BE2C (cell line): Measurements from ENCODE around the gene MTRFR.
"Not testable (repeated sequence)": the region's sequence is repeated elsewhere in the genome, so short reads cannot be mapped to it uniquely, and the experiment has no call there.

Experiments used
- DNase-seq: peaks from one replicate; pipeline ENCODE4 v3.0.0-alpha.2; 2020
- H3K27me3 ChIP-seq: fragments of 250-450 bp; sonication (Bioruptor Pico); 2 replicates; pipeline ENCODE4 v1.5.1; 2020; ENCODE audit warnings: mild to moderate bottlenecking
- H3K36me3 ChIP-seq: fragments of 250-450 bp; sonication (Bioruptor Pico); 2 replicates; pipeline ENCODE4 v1.5.1; 2020; ENCODE audit warnings: mild to moderate bottlenecking
- H3K4me1 ChIP-seq: fragments of 250-450 bp; sonication (Bioruptor Pico); 2 replicates; pipeline ENCODE4 v1.5.1; 2020
- H3K4me3 ChIP-seq: 2 replicates; pipeline ENCODE4 v1.5.1; 2011; ENCODE audit warnings: low read depth, low read length
- H3K9me3 ChIP-seq: fragments of 250-450 bp; sonication (Bioruptor Pico); 2 replicates; pipeline ENCODE4 v1.5.1; 2020
- CTCF ChIP-seq: IDR thresholded peaks from 2 replicates; pipeline ENCODE4 v1.5.1; 2012; ENCODE audit warnings: mild to moderate bottlenecking, low read depth, low read length

Gene MTRFR

GRCh38 chr12:123237646-123238329 lies 4.6 kb downstream of the MTRFR start:
- peak; percentile 84 for TF ChIP-seq CTCF
- H3K4me3 ChIP-seq, result no peak overlapping the region
- DNase-seq, result peak; percentile 76

GRCh38 chr12:123238330-123238682 lies 5.1 kb downstream of the MTRFR start:
- Histone ChIP-seq H3K36me3 (peaks cover 31% of the 10 kb centered on the region), H3K4me1 (no peaks in the 10 kb centered on the region)

More at GRCh38 chr12:123237646-123238329, 4.6 kb downstream of the MTRFR start:
- Histone ChIP-seq H3K27me3 (no peaks in the 10 kb centered on the region), H3K9me3 (no peaks in the 10 kb centered on the region), H3K36me3 (peaks cover 31% of the 10 kb centered on the region), H3K4me1 (no peaks in the 10 kb centered on the region)

GRCh38 chr12:123238961-123239360 lies 5.7 kb downstream of the MTRFR start:
- no peak for TF ChIP-seq CTCF
- Histone ChIP-seq H3K27me3 (no peaks in the 10 kb centered on the region), H3K36me3 (peaks cover 33% of the 10 kb centered on the region), H3K9me3 (no peaks in the 10 kb centered on the region), H3K4me3 (no peak overlapping the region), H3K4me1 (no peaks in the 10 kb centered on the region)
- DNase-seq, result no peak

More at GRCh38 chr12:123238330-123238682, 5.1 kb downstream of the MTRFR start:
- no peak for TF ChIP-seq CTCF
- H3K27me3 ChIP-seq, result no peaks in the 10 kb centered on the region
- H3K9me3 ChIP-seq, result no peaks in the 10 kb centered on the region
- no peak for DNase-seq
- no peak overlapping the region for H3K4me3 ChIP-seq

GRCh38 chr12:123242116-123242904 lies 9.1 kb downstream of the MTRFR start:
- Histone ChIP-seq H3K36me3 (peaks cover 28% of the 10 kb centered on the region), H3K4me3 (no peak overlapping the region), H3K9me3 (no peaks in the 10 kb centered on the region), H3K4me1 (no peaks in the 10 kb centered on the region), H3K27me3 (no peaks in the 10 kb centered on the region)
- TF ChIP-seq CTCF, result no peak
- DNase-seq, result no peak

- Histone ChIP-seq H3K4me1 (no peaks in the 10 kb centered on the region), H3K36me3 (peaks cover 32% of the 10 kb centered on the region), H3K9me3 (no peaks in the 10 kb centered on the region), H3K4me3 (no peak overlapping the region), H3K27me3 (no peaks in the 10 kb centered on the region)
- no peak for TF ChIP-seq CTCF
- DNase-seq, result no peak
Measured at GRCh38 chr12:123243671-123244262, 10.5 kb downstream of the MTRFR start.

GRCh38 chr12:123245678-123246077 lies 12.4 kb downstream of the MTRFR start:
- no peak for DNase-seq
- no peak for TF ChIP-seq CTCF
- no peak overlapping the region for H3K4me3 ChIP-seq
- H3K36me3 ChIP-seq, result peaks cover 31% of the 10 kb centered on the region
- H3K27me3 ChIP-seq, result no peaks in the 10 kb centered on the region
- H3K4me1 ChIP-seq, result no peaks in the 10 kb centered on the region
- H3K9me3 ChIP-seq, result no peaks in the 10 kb centered on the region; the same call in 1 of the 2 replicates

- not testable (repeated sequence) for DNase-seq, H3K9me3 ChIP-seq, H3K27me3 ChIP-seq, H3K4me1 ChIP-seq, H3K4me3 ChIP-seq
- peaks cover 39% of the 10 kb centered on the region for H3K36me3 ChIP-seq
Measured at GRCh38 chr12:123248129-123248528, 14.9 kb downstream of the MTRFR start.

GRCh38 chr12:123248996-123249741 lies 15.9 kb downstream of the MTRFR start:
- not testable (repeated sequence) for DNase-seq, H3K4me3 ChIP-seq
- peaks cover 43% of the 10 kb centered on the region for H3K36me3 ChIP-seq

More at GRCh38 chr12:123248996-123249741, 15.9 kb downstream of the MTRFR start:
- not testable (repeated sequence) for H3K27me3 ChIP-seq, H3K4me1 ChIP-seq, H3K9me3 ChIP-seq
